GM19372 (cell line): ENCODE data around the gene CYSRT1.

Experiments
- ATAC-seq: cut with Tn5 transposase; IDR thresholded peaks from one replicate; pipeline ENCODE4 v1.9.1; 2021; ENCODE audit warnings: mild to moderate bottlenecking, low read depth, moderate library complexity; ENCODE audit not compliant: unreplicated experiment

CYSRT1 gene

DNA sequence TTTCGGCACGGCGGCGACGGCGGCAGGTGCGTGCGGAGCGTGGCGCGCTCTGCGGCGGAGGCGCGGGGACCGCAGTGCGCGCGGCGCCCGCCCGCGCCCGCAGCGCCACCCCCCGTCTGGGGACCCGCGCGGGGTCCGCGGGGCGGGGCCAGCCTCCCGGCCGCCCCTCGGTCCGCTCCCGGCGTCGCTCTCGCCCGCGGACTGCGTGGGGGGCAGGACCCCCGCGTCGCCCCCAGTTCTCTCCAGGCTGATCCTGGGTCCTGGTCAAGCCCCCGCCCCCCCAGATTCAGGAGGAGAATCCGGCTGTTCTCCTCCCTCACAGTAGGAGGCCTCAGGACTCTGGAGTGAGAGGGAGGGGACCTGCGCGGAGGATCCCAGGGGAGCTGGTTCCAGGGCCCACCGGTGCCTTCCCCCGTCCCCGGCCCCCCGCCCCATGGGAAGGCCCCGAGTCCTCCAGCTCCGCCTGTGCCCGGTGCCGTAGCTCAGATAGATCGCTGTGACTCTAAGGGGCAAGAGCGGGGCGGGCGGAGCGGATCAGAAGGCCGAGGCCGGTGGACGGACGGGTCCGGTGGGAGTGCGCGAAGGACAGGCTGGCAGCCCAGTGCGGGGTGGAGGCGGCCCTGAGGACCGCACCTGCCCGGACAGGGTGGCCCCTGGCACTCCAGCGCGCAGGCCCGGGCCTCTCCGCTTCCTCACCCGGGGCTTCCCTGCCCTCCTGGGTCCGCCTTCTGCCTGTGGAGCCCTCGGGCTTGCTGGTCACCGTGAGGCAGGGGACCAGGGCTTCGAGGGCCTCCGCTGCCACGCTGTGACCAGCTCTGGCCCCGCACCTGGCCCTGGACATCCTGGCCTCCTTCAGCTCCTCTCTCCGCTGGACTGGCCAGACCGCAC is 2.5 kb upstream of the CYSRT1 start, which contains the start of gene RNF208:
Gene RNF208 (minus strand): TSS at position 51 of the 888 bp plus-strand sequence. CDS start 1,028 bp downstream, outside the sequence.
- no peak for ATAC-seq

DNA sequence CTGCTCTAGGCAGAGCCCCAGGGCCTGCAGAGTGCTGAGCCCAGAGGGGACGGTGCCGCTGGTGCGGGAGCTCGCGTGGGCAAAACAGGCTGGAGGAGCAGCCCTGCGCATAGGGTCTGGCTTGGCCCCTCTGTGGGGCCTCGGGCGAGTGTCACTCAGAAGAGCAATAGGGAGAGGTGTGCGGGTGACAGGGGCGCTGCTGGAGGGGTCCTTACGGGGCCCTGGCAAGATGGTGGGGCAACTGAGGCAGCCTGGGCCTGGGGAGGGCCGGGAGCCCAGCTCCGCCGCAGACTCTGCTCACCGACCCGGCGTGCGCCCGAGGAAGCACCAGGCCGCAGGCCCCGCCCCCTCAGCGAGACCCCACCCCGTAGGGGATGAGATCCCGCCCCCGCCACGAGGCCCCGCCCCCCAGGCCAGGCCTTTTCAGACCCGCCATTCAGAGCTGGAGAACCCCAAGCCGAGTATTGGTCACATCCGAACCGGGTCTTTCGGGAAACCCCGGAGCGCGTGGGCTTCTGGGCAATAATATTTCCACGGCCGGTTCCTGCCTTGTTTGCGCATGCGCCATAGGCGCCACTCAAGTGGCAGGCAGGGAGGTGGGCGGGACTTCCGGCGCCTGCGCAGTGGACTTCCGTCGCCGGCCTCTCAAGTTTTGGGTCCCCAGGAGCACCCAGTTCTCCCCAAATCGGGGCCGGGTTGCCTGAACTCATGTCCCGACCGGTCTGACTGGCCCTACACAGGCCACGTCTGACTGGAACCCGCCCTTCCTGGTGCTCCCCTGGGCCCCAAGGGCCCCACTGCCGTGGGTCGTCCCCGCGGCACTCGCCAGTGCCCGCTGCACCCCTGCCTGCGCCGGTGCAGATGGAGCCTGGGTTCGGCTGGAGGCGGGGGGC is 1.6 kb upstream of the CYSRT1 start:
- peak; percentile 75 for ATAC-seq

DNA sequence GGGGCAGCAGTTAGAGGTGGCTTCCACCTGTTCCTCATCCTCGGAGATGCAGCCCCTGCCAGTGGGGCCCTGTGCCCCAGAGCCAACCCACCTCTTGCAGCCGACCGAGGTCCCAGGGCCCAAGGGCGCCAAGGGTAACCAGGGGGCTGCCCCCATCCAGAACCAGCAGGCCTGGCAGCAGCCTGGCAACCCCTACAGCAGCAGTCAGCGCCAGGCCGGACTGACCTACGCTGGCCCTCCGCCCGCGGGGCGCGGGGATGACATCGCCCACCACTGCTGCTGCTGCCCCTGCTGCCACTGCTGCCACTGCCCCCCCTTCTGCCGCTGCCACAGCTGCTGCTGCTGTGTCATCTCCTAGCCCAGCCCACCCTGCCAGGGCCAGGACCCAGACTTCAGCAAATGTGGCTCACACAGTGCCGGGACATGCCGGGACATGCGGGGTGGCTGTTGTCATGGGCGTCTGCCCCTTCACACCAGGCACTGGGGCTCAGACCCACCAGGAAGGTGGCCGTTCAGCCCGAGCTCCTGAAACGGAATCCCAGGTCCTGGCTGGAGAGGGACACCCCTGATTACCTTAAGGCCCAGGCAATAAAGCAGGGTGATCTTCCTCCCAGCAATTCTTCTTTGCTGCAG is 841 bp downstream of the CYSRT1 start:
- no peak for ATAC-seq

DNA sequence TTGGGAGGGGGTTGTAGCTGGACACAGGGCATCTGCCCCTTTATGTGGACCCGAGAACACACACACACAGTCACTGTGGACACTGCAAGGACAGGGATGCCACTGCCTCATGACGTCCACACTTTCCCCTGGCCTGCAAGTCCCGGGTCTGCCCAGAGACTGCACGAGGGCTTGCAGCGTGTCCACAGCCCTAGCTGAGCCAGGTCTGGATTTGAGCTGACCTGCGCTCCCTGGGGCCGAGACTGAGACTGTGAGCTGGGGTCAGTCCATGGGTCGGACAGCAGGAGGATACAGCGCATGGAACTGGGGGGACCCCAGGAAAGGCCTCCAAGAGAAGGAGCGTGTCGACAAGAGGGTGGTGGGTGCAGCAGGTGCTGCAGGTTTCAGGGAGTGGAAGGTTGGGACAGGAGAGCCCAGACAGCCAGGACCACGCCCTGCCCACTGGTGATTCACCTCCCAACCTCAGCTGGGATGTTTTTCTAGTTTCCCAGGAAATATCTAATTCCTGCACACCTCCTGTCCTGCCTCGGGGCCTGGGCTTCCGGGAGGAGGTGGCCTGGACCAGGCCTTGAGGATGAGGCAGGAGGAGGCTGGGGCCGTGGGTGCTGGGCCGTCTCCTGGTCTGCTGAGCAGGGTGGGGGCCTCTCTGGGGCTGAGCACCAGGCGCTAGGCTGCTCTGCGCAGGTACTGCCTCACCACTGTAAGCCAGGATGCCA is 1.5 kb downstream of the CYSRT1 start:
- no peak for ATAC-seq

DNA sequence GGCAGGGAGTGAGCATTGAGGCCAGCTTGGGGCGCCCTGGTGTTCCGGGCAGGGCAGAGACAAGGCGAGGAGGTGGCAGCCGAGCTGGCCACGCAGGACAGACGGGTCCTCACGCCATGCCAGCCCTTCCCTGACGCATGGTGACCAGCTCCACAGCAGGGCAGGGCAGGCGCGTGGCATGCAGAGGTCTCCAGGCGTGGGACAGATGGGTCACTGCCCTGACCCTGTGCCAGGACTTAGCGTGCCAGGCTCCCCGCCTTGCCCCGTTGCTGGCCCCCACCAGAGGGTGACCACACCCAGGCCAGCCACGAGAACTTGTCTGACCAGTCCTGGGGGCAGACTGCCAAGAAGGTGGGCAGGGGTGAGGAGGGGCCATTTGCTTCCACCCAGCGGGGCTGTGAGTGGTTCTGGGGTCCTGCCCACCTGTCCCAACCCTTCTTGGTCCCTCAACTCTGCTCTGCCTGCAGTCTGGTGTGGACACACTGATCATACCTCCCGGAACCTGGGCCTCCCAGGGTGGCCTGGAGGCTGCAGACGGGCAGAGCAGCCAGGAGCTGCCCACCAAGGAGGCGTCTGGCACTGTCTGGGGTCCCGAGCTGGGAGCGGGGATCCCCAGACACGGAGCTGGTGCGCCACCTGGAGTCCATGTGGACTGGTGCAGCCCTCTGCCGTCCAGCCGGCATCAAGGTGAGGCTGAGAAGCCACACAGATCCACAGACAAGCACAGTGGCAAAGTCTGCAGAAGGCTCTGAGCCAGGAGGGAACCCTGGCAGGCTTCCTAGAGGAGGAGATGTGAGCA is 2.3 kb downstream of the CYSRT1 start, which contains the start of gene RNF224:
Gene RNF224 (plus strand): TSS at position 449 of the 799 bp plus-strand sequence. CDS start 834 bp downstream, outside the sequence.
- no peak for ATAC-seq

DNA sequence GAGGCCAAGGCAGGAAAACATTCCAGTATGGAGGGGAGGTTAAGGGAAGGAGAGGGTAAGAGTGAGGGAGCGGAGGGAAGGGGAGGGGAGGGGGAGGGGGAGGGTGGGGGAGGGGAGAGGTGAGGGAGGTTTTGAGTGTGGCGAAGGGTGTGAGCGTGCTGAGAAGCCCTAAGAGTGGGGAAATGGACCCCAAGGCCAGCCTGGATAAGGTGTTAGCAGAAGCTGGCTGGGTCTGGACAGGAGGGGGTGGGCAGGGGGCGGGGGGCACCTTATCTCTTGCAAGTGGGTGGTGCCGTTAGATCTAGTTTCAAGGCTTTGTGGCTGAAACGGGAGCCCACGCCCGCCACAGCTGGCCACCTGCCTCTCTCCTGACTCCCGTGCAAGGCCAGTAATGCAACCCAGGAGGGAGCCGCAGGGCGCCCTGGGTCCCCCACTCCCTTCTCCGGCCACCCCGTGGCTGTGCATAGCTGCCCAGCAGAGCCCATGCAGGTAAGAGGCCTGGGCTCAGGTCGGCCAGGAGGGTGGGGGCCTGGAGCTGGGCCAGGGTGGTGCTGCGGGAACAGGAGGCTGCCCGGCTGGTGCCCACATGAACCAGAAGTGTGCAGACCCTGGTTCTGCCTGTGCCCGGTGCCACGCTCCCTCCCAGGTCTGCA is 3.0 kb downstream of the CYSRT1 start:
- ATAC-seq: no peak

DNA sequence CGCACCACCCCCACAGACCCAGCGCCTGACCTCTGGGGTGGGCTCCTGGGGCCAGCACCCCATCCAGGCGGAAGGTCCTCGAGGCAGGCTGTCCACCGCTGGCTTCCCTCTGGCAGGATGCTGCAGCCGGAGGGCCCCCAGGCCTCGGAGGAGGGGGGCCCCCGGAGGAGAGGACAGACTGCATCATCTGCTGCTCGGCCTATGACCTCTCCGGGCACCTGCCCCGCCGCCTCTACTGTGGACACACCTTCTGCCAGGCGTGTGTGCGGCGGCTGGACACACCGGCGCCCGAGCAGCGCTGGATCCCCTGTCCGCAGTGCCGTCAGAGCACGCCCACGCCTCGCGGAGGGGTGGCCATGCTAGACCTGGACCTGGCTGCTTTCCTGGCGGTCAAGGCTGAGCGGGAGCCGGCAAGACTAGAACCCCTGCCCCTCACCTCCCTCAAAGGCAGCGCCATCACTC is 3.6 kb downstream of the CYSRT1 start:
- ATAC-seq: no peak

DNA sequence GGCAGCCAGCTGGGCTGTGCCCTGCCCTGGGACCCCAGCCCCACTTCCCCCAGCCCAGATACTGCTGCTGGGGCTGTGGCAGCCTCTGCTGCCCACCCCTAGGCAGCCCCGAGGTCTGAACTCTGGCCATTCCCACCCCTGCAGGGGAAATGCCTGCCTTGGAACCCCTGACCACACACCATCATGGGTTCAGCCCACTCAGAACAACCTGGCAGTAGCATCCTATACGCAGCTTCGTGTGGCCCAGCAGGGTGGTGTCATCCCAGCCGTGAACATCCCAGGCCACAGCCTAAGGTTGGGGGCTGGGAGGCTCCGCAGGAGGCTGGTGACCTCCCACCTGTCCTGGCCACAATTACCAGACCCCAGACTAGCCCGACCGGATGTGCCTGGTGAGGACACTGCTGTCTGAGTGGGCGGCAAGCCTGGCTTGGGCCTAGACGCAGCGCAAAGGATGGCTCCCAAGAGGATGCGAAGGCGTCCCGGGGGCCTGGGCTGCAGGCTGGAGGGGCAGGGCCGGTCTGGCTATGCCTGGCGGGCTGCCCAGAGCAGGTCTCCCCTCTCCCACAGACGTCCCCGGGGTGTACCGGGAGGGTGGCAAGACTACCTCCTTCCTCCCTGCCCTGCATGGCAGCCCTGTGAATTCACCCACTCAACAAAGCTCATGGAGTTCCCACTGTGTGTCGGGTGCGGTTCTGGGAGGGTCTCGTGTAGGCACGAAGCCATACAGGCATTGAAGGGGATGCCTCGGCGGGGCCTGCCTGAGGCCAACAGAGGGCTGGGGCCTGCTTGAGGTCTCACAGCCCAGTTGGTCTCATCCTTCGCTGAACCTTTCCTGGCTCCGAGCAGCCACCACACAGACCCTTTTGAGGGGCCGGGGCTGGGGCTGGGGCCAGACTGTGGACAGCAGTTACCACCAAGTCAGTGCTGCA is 4.3 kb downstream of the CYSRT1 start:
- ATAC-seq: no peak

DNA sequence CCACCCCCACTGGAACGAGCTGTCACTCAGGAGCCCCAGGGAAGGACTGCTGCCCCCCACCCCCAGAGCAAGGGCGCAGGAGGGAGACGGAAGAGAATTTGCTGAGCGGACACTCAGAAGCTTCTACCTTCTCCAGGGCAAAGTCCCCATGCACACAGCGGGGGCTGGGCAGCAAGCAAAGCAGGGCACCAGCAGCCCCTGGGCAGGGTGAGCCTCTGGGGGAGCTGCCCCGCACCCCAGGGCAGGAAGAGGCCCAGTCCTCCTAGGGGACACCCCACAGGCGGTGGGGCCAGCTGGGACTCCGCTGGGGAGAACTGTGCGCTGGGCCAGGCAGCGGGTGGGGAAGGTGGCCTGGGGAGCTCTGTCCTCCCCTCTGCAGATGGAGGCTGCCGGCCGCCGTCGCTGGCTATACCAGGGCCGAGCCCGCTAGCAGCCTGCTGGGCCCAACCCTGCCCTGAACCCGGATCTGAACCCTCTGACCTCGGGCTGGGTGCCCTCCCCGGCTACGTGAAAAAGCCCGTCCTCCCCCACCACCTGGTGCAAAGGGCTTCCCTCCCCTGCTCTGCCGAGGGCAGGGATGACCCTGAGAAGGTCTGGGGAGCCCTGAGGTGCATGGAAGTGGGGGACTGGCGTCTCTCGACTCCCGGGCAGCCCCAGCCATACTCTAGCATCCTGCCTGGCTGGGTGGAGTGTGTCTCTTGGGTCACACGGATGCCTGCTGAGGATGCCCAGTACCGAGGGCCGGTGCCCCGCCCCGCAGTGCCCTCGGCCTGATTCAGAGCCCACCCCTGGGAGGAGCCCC is 5.1 kb downstream of the CYSRT1 start:
- no peak for ATAC-seq

DNA sequence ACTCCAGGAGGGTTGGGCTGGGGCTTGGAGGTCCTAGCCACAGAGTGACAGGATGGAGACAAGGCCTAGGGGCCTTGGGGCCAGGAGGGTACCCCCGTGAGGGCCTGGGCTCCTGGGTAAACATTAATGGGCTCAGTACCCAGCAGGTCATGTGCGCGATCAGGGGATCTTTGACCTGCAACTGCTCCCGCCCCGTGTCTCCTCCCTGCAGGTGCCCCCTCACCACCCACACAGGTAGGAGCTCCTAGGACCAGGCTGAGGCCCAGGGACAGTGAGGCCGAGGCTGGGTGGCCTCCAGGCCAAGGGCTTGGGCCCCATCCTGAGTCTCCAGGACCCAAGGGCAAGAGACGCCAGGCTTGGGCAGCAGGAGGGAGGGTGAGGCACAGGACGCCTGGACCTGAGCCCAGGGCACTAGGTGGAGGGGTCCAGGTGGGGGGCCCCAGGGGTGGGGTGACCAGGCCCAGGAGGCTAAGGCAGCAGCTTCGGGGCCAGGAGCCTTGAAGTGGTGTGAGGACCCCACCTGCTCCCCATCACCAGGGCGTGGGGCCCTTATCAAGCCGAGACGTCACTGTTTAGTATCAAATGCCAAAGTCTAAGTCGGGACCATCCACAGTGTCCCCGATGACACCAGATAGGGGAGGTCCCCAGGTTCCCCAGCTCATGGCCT is 5.9 kb downstream of the CYSRT1 start, which contains the start of gene SLC34A3:
Gene SLC34A3 (plus strand): TSS at position 197 of the 667 bp plus-strand sequence. CDS start 802 bp downstream, outside the sequence.
- ATAC-seq: no peak

DNA sequence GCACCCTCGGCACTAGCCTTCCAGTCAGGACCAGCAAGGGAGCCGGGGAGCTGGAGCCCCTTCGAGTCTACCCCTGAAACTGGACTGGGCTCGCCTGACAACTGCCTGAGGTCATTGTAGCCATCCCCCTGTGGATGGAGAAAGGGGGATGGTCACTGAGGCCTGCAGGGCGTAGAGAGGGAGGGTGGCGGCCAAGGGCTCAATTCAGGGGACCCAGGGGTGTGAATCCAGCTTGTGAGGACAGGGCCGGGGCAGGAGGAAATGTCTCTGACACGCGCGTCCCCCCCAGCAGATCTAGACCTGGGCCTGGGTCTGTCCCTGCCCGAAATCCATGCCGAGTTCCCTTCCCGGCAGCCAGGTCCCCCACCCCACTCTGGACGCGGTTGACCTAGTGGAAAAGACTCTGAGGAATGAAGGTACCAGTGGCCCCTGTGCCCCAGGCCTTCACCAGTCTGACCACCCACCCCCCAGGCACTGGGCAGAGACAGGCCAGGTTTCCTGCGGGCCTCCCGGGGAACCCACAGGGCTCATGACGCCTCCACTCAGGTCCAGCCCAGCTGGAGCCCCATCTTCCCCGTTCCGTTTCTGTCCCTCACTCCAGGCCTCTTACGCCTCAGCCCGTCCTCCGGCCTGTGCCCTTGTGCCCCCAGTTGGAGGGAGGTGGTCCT is 6.5 kb downstream of the CYSRT1 start:
- ATAC-seq: no peak

DNA sequence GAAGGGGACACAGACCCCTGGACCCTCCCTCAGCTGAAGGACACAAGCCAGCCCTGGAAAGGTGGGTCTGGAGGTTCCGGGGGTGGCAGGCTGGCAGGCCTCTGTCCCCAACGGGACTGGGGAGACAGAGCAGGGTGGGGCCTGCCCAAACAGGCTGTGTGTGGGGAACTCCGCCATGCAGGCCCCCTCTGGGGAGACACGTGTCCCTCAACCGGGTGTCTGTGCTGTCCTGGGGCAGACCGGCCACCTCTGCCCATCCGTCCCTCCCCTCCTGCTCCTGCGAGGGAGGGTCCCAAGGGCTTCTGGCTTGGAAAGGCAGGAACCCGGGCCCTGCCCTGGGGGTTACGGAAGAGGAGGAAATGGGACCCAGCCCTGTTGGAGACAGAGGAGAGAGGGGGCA is 7.1 kb downstream of the CYSRT1 start:
- ATAC-seq: no peak

DNA sequence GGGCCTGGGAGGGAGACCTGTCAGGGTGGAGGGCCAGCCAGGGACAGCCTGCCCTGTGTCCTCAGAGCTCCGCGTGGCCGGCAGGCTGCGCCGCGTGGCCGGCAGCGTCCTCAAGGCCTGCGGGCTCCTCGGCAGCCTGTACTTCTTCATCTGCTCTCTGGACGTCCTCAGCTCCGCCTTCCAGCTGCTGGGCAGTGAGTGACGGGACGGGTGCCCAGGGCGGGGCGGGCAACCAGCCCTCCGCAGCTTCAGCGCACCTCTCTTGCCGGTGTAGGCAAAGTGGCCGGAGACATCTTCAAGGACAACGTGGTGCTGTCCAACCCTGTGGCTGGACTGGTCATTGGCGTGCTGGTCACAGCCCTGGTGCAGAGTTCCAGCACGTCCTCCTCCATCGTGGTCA is 7.5 kb downstream of the CYSRT1 start:
- ATAC-seq: no peak

DNA sequence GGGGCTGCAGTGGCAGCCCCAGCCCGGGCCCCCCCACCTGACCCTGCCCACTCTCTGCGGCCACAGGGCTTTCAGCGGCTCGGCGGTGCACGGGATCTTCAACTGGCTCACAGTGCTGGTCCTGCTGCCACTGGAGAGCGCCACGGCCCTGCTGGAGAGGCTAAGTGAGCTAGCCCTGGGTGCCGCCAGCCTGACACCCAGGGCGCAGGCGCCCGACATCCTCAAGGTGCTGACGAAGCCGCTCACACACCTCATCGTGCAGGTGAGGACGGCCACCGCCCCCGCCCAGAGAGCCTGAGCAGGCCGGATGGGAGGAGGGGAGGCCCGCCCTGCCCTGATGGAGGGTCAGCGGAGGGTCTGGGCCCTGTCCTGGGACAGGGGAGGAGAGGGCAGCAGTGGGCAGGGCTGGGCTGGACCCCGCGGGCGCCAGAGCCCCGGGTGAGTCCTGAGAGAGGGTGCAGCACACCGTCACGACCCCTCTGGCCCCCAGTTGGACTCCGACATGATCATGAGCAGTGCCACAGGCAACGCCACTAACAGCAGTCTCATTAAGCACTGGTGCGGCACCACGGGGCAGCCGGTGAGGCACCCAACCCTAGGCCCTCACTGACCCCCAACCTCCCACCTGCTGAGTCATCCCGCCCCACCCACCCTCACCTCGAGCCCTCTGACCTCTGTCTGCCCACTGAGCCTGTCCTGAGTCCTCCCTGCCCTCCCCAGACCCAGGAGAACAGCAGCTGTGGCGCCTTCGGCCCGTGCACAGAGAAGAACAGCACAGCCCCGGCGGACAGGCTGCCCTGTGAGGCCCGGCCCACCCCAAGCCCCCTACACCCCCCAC is 8.4 kb downstream of the CYSRT1 start:
- ATAC-seq: no peak
